ENCODE measurements around the gene SLC16A8. TPM values are rescaled to one million over a fixed set of nuclear protein-coding genes. Genes with fewer than 3 reads are reported as not detected.
A peak's percentile ranks its signal among the peaks of the same experiment; 100 is the strongest.
"Not testable (repeated sequence)": the region's sequence is repeated elsewhere in the genome, so short reads cannot be mapped to it uniquely, and the experiment has no call there.

The SLC16A8 gene
- polyA plus RNA-seq, 3 donors = not detected

DNA sequence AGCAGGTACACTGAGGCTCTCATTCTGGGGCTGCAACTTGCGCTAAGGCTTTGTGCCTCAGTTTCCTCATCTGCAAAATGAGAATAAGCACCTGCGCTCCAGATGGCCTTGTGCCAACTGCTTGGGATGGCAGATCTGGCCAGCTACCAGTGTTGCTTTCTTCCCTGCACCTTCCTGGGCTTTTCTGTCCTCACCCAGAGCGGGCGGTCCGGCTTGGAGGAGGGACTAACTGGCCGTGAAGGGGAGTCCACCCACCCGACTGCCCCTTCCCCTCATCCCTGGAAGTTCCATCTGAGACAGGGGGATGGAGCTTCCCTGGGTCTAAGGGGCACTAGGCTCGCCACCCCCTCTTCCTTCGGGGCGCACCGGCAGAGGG is 3.5 kb downstream of the SLC16A8 start:
- Histone ChIP-seq H3K27me3 (ENCODE audit: control insufficient read depth in 2 of 2, insufficient read depth in 2 of 2, low read length in 2 of 2) (peaks cover 9 to 41% of the 10 kb centered on the region in 2 donors), H4K20me1 (ENCODE audit: insufficient read depth, low read length) (no peaks in the 10 kb centered on the region), H3K4me1 (ENCODE audit: control insufficient read depth in 1 of 2, insufficient read depth in 2 of 2, low read length in 2 of 2) (peaks cover 6 to 18% of the 10 kb centered on the region in 2 donors), H3K9ac (ENCODE audit: insufficient read depth, low read length, poor library complexity, severe bottlenecking) (no peak overlapping the region), H3K9me3 (replicated peaks in 1 of 2; ENCODE audit: control insufficient read depth in 1 of 2, insufficient read depth in 1 of 2, low read length in 2 of 2) (no peaks in the 10 kb centered on the region), H3K27ac (ENCODE audit: low read depth in 1 of 2, low read length in 2 of 2) (no peak overlapping the region), H3K79me2 (ENCODE audit: insufficient read depth, low read length) (no peaks in the 10 kb centered on the region), H2AFZ (ENCODE audit: insufficient read depth, low read depth, low read length, poor library complexity, severe bottlenecking) (no peak overlapping the region), H3K4me2 (replicated peaks; ENCODE audit: extremely low read depth, low read length, poor library complexity, severe bottlenecking) (peak overlapping the region; percentile 50), H3K4me3 (replicated peaks in 1 of 3; ENCODE audit: low read depth in 2 of 3, low read length in 3 of 3) (no peak overlapping the region), H3K36me3 (replicated peaks in 1 of 2; ENCODE audit: control insufficient read depth in 1 of 2, insufficient read depth in 2 of 2, low read length in 2 of 2) (peaks cover 0 to 2% of the 10 kb centered on the region in 2 donors)
- no peak for DNase-seq
- H3K36me3 Mint-ChIP-seq = peaks cover 2 to 4% of the 10 kb centered on the region in 2 donors
- peak overlapping the region in 1 of 2 donors; percentile 62 for H3K4me3 Mint-ChIP-seq
- H3K27ac Mint-ChIP-seq = no peak overlapping the region
- peaks cover 41 to 49% (median 41%) of the 10 kb centered on the region in 3 donors for H3K27me3 Mint-ChIP-seq (ENCODE audit: low read depth in 3 of 3)
- WGBS (ENCODE audit: insufficient coverage) = 68% methylated on average over 7 of the region's 11 CpGs
- peaks cover 2% of the 10 kb centered on the region for H3K4me1 Mint-ChIP-seq
- peaks cover 0 to 8% (median 0%) of the 10 kb centered on the region in 7 donors for H3K9me3 Mint-ChIP-seq
- intact Hi-C loops (cut with micrococcal nuclease) = no loop called here
- TF ChIP-seq, protein P1, sequence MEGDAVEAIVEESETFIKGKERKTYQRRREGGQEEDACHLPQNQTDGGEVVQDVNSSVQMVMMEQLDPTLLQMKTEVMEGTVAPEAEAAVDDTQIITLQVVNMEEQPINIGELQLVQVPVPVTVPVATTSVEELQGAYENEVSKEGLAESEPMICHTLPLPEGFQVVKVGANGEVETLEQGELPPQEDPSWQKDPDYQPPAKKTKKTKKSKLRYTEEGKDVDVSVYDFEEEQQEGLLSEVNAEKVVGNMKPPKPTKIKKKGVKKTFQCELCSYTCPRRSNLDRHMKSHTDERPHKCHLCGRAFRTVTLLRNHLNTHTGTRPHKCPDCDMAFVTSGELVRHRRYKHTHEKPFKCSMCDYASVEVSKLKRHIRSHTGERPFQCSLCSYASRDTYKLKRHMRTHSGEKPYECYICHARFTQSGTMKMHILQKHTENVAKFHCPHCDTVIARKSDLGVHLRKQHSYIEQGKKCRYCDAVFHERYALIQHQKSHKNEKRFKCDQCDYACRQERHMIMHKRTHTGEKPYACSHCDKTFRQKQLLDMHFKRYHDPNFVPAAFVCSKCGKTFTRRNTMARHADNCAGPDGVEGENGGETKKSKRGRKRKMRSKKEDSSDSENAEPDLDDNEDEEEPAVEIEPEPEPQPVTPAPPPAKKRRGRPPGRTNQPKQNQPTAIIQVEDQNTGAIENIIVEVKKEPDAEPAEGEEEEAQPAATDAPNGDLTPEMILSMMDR (IDR thresholded peaks at IDR 0.05) = no peak

DNA sequence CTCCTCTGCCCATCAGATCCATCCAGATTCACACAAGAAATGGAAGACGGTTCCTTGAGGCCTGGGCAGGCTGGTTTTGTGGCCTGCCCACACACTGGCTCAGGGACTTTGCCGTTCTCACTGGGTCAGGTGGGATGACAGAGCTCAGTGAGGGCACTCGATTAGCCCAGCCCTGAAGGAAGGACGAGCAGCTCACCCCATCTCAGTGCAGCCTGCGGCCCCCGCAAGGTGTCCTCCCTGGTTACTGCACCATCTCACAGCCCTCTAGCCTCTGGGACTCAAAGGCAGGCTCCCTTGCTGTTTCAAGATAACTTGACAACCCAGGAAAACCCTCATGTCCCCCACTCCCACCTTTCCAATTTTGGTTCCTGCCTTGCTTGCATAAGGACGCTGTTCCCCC is 4.2 kb downstream of the SLC16A8 start:
- H3K4me1 Mint-ChIP-seq = peaks cover 2% of the 10 kb centered on the region
- H3K4me1 ChIP-seq (ENCODE audit: control insufficient read depth in 1 of 2, insufficient read depth in 2 of 2, low read length in 2 of 2) = peaks cover 6 to 18% of the 10 kb centered on the region in 2 donors
- H3K4me3 ChIP-seq (replicated peaks in 1 of 3; ENCODE audit: low read depth in 2 of 3, low read length in 3 of 3) = no peak overlapping the region
- intact Hi-C loops (cut with micrococcal nuclease) = no loop called here
- H3K27me3 ChIP-seq (ENCODE audit: control insufficient read depth in 2 of 2, insufficient read depth in 2 of 2, low read length in 2 of 2) = peaks cover 9 to 41% of the 10 kb centered on the region in 2 donors
- TF ChIP-seq, protein P1 (IDR thresholded peaks at IDR 0.05) = no peak
- DNase-seq = no peak
- H3K27ac Mint-ChIP-seq = peak overlapping the region in 1 of 7 donors; percentile 85
- no peaks in the 10 kb centered on the region for H3K9me3 ChIP-seq (replicated peaks in 1 of 2; ENCODE audit: control insufficient read depth in 1 of 2, insufficient read depth in 1 of 2, low read length in 2 of 2)
- peaks cover 4 to 5% of the 10 kb centered on the region in 2 donors for H3K36me3 ChIP-seq (replicated peaks in 1 of 2; ENCODE audit: control insufficient read depth in 1 of 2, insufficient read depth in 2 of 2, low read length in 2 of 2)
- H3K36me3 Mint-ChIP-seq = peaks cover 3 to 4% of the 10 kb centered on the region in 2 donors
- no peak overlapping the region for H2AFZ ChIP-seq (ENCODE audit: insufficient read depth, low read depth, low read length, poor library complexity, severe bottlenecking)
- 96% methylated on average over 6 of the region's 7 CpGs for WGBS (ENCODE audit: insufficient coverage)
- H3K9me3 Mint-ChIP-seq = peaks cover 0 to 8% (median 0%) of the 10 kb centered on the region in 7 donors
- no peaks in the 10 kb centered on the region for H4K20me1 ChIP-seq (ENCODE audit: insufficient read depth, low read length)
- H3K4me3 Mint-ChIP-seq = peak overlapping the region in 1 of 2 donors; percentile 62
- H3K9ac ChIP-seq (ENCODE audit: insufficient read depth, low read length, poor library complexity, severe bottlenecking) = no peak overlapping the region
- H3K27me3 Mint-ChIP-seq (ENCODE audit: low read depth in 3 of 3) = peaks cover 38 to 49% (median 41%) of the 10 kb centered on the region in 3 donors
- no peaks in the 10 kb centered on the region for H3K79me2 ChIP-seq (ENCODE audit: insufficient read depth, low read length)
- no peak overlapping the region for H3K4me2 ChIP-seq (replicated peaks; ENCODE audit: extremely low read depth, low read length, poor library complexity, severe bottlenecking)
- H3K27ac ChIP-seq (ENCODE audit: low read depth in 1 of 2, low read length in 2 of 2) = no peak overlapping the region

DNA sequence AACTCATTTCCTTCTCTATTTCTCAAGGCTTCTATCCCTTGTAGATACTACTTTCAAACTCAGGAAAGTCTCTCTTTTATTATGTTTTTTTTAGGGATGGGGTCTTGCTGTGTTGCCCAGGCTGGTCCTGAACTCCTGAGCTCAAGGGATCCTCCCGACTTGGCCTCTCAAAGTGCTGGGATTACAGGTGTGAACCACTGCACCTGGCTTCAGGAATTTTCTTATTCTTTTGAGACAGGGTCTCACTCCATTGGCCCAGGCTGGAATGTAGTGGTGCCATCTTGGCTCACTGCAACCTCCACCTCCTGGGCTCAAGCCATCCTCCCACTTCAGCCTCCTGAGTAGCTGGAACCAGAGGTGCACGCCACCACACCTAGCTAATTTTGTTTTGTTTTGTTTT is 4.8 kb downstream of the SLC16A8 start:
- H3K9me3 ChIP-seq (replicated peaks in 1 of 2; ENCODE audit: control insufficient read depth in 1 of 2, insufficient read depth in 1 of 2, low read length in 2 of 2); H2AFZ ChIP-seq (ENCODE audit: insufficient read depth, low read depth, low read length, poor library complexity, severe bottlenecking); H3K4me1 Mint-ChIP-seq; H4K20me1 ChIP-seq (ENCODE audit: insufficient read depth, low read length); H3K36me3 Mint-ChIP-seq; H3K9me3 Mint-ChIP-seq; DNase-seq; H3K9ac ChIP-seq (ENCODE audit: insufficient read depth, low read length, poor library complexity, severe bottlenecking); H3K79me2 ChIP-seq (ENCODE audit: insufficient read depth, low read length); H3K27ac ChIP-seq (ENCODE audit: low read depth in 1 of 2, low read length in 2 of 2); H3K4me3 ChIP-seq (replicated peaks in 1 of 3; ENCODE audit: low read depth in 2 of 3, low read length in 3 of 3); H3K4me3 Mint-ChIP-seq; H3K4me2 ChIP-seq (replicated peaks; ENCODE audit: extremely low read depth, low read length, poor library complexity, severe bottlenecking); intact Hi-C loops (cut with micrococcal nuclease): not testable (repeated sequence)
- H3K36me3 ChIP-seq (replicated peaks in 1 of 2; ENCODE audit: control insufficient read depth in 1 of 2, insufficient read depth in 2 of 2, low read length in 2 of 2) = peaks cover 8 to 10% of the 10 kb centered on the region in 2 donors
- 100% methylated on average over 1 of the region's 2 CpGs for WGBS (ENCODE audit: insufficient coverage)
- Mint-ChIP-seq H3K27me3 (ENCODE audit: low read depth in 3 of 3) (peaks cover 34 to 49% (median 36%) of the 10 kb centered on the region in 3 donors), H3K27ac (peak overlapping the region in 1 of 7 donors; percentile 85)
- peaks cover 9 to 41% of the 10 kb centered on the region in 2 donors for H3K27me3 ChIP-seq (ENCODE audit: control insufficient read depth in 2 of 2, insufficient read depth in 2 of 2, low read length in 2 of 2)
- peaks cover 6 to 18% of the 10 kb centered on the region in 2 donors for H3K4me1 ChIP-seq (ENCODE audit: control insufficient read depth in 1 of 2, insufficient read depth in 2 of 2, low read length in 2 of 2)
